Right cardiac atrium (tissue), 5 donors: ENCODE results near the gene USP11. TPM values are rescaled to one million over a fixed set of nuclear protein-coding genes. Genes with fewer than 3 reads are reported as not detected.

Experiments used
- ATAC-seq, 2 donors: fragments of 200-7000 bp; cut with Tn5 transposase; one replicate each; pipeline versions ENCODE4 v1.8.0 to v1.9.1; 2020; ENCODE audit warnings: moderate library complexity in 2 of 2, mild to moderate bottlenecking in 1 of 2
- DNase-seq, 3 donors: peaks; one replicate each; pipeline ENCODE4 v3.0.0-alpha.2; 2020
- H3K27ac ChIP-seq: one replicate; pipeline ENCODE4 v1.5.1; 2013; ENCODE audit warnings: mild to moderate bottlenecking, low read length, control low read depth, moderate library complexity
- H3K27me3 ChIP-seq: one replicate; pipeline ENCODE4 v1.6.1; 2013; ENCODE audit not compliant: control insufficient read depth, insufficient read depth
- H3K4me1 ChIP-seq: one replicate; pipeline ENCODE4 v1.6.1; 2013; ENCODE audit warnings: low read length; ENCODE audit not compliant: control insufficient read depth, insufficient read depth
- H3K4me3 ChIP-seq: one replicate; pipeline ENCODE4 v1.5.1; 2013; ENCODE audit warnings: low read length, control low read depth
- H3K9me3 ChIP-seq: one replicate; pipeline ENCODE4 v1.6.1; 2013; ENCODE audit warnings: low read length; ENCODE audit not compliant: control insufficient read depth
- WGBS: extraction: QIAGEN DNeasy Blood & Tissue Kit; methylation state at CpG from one replicate; pipeline ENCODE4 v1.1.7; 2013; 5-methylcytosine and 5-hydroxymethylcytosine counted together
- intact Hi-C, 4 donors: fragments of 100-400 bp; cut with DNase I; formaldehyde crosslinking; loops; one replicate each; pipeline versions ENCODE4 v1.11.0 to v1.14.0; 2022 to 2023
- polyA plus RNA-seq: library from polyadenylated mRNA; stranded (reverse); fragments of 200-250 nt; gene quantifications from one replicate; pipeline ENCODE4 v1.2.3, GENCODE V29; 2013
- total RNA-seq, 4 donors: library from RNA; stranded (reverse); fragmentation: NEBNext Ultra II Directional; extraction: Animal tissue kit (Norgen Biotek cat#: 25700); gene quantifications; one replicate each; pipeline ENCODE4 v1.2.1, GENCODE V29; 2021
- donor health status: healthy with polysubstance abuse.
- donor health status: DM: no; HTN: yes; CAD: no.
- donor health status: DM: no; HTN: no; CAD: no.
- donor health status: DM: no; HTN: yes; CAD: no; lungs with severe emphysema.
- donor health status: DM: yes; HTN: yes; CAD: no.

The USP11 gene
- total and polyA plus RNA-seq, 5 donors: 28.3 to 70.4 (median 59.9) TPM

DNA sequence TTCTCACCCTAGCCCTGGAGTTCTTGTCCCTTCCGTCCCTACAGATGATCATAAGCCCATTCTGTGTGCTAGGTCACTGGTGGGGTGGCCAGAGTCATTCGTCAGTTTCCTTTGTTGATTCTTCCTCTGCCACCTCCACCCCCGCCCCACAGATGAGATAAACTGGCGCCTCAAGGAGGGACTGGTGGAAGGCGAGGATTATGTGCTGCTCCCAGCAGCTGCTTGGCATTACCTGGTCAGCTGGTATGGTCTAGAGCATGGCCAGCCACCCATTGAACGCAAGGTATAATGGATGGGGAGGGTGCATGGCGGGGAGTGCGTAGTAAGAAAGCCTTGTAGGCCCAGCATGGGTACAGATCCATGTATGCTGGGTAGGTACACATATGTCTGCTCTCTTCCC lies 6.4 kb downstream of the USP11 start:
- Histone ChIP-seq H3K4me3 (no peak overlapping the region), H3K9me3 (no peaks in the 10 kb centered on the region), H3K4me1 (no peaks in the 10 kb centered on the region), H3K27me3 (no peaks in the 10 kb centered on the region), H3K27ac (no peak overlapping the region)
- WGBS: 93% methylated on average over 8 of the region's 8 CpGs
- no peak for DNase-seq
- intact Hi-C loops: no loop called here
- ATAC-seq: no peak

GRCh38 chrX:47239898-47240545 lies 7.2 kb downstream of the USP11 start:
- intact Hi-C loops: no loop called here
- ATAC-seq (no peak), DNase-seq (no peak)

DNA sequence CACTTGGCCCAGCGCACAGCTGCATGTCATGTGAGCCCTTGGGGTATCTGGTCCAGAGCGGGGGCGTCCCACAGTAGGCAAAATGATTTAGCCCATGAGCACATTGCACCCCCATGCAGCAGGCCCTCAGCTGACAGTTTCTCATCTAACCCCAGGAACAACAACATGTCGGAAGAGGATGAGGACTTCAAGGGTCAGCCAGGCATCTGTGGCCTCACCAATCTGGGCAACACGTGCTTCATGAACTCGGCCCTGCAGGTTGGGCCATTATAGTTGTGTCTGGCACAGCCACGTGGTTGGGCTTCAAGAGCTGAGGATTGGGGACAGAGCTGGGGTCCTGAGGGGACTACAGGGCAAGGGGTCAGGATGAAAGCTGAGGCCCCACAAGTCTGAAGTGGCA lies 7.8 kb downstream of the USP11 start:
- WGBS: 86% methylated on average over 7 of the region's 7 CpGs
- Histone ChIP-seq H3K4me3 (no peak overlapping the region), H3K4me1 (no peaks in the 10 kb centered on the region), H3K9me3 (no peaks in the 10 kb centered on the region), H3K27me3 (no peaks in the 10 kb centered on the region), H3K27ac (no peak overlapping the region)
- no peak for ATAC-seq
- intact Hi-C loops: no loop called here
- no peak for DNase-seq

More at GRCh38 chrX:47239898-47240545, 7.2 kb downstream of the USP11 start:
- Histone ChIP-seq H3K27ac (no peak overlapping the region), H3K27me3 (no peaks in the 10 kb centered on the region), H3K4me3 (no peak overlapping the region), H3K4me1 (no peaks in the 10 kb centered on the region), H3K9me3 (no peaks in the 10 kb centered on the region)
- 95% methylated on average over 12 of the region's 12 CpGs for WGBS

- Histone ChIP-seq H3K4me3 (no peak overlapping the region), H3K27me3 (no peaks in the 10 kb centered on the region), H3K4me1 (no peaks in the 10 kb centered on the region), H3K27ac (no peak overlapping the region), H3K9me3 (no peaks in the 10 kb centered on the region)
- DNase-seq (no peak), ATAC-seq (no peak)
- intact Hi-C loops: no loop called here
- WGBS: 97% methylated on average over 18 of the region's 18 CpGs
Measured at GRCh38 chrX:47241201-47242011, 8.6 kb downstream of the USP11 start.

DNA sequence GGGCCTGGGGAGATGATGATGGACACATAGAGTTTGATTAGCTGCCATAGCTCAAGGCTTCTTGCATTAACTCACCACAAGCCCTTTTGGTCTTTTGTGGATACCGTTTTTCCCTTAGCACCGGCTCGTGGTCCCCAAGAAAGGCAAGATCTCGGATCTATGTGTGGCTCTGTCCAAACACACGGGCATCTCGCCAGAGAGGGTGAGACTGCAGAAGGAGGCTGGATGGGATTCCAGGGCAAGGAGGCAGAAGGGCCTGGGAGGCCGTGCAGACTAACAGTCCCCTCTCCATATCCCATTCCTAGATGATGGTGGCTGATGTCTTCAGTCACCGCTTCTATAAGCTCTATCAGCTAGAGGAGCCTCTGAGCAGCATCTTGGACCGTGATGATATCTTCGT lies 9.5 kb downstream of the USP11 start:
- Histone ChIP-seq H3K27ac (no peak overlapping the region), H3K4me3 (no peak overlapping the region), H3K27me3 (no peaks in the 10 kb centered on the region), H3K9me3 (no peaks in the 10 kb centered on the region), H3K4me1 (no peaks in the 10 kb centered on the region)
- intact Hi-C loops: no loop called here
- no peak for DNase-seq
- ATAC-seq: no peak
- 84% methylated on average over 10 of the region's 10 CpGs for WGBS

DNA sequence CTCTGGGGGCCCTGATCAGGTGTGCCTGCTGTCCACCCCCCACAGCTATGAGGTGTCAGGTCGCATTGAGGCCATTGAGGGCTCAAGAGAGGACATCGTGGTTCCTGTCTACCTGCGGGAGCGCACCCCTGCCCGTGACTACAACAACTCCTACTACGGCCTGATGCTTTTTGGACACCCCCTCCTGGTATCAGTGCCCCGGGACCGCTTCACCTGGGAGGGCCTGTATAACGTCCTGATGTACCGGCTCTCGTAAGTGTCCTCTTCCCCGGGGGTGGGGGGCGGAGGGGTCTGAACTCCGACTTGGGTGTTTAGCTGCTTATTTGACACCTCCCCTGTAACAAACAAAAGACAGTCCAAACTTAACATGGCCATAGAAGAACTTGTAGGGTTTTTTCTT lies 10.5 kb downstream of the USP11 start:
- Histone ChIP-seq H3K27ac (no peak overlapping the region), H3K4me3 (no peak overlapping the region), H3K27me3 (no peaks in the 10 kb centered on the region), H3K4me1 (no peaks in the 10 kb centered on the region), H3K9me3 (no peaks in the 10 kb centered on the region)
- DNase-seq (no peak), ATAC-seq (no peak)
- WGBS: 93% methylated on average over 14 of the region's 14 CpGs
- intact Hi-C loops: no loop called here

GRCh38 chrX:47244676-47245075 lies 11.9 kb downstream of the USP11 start:
- no peaks in the 10 kb centered on the region for H3K27me3 ChIP-seq
- DNase-seq (no peak), ATAC-seq (no peak)
- 78% methylated on average over 16 of the region's 16 CpGs for WGBS
- H3K4me3 ChIP-seq: no peak overlapping the region
- no peaks in the 10 kb centered on the region for H3K9me3 ChIP-seq
- no peaks in the 10 kb centered on the region for H3K4me1 ChIP-seq
- H3K27ac ChIP-seq: no peak overlapping the region
- intact Hi-C loops: no loop called here

DNA sequence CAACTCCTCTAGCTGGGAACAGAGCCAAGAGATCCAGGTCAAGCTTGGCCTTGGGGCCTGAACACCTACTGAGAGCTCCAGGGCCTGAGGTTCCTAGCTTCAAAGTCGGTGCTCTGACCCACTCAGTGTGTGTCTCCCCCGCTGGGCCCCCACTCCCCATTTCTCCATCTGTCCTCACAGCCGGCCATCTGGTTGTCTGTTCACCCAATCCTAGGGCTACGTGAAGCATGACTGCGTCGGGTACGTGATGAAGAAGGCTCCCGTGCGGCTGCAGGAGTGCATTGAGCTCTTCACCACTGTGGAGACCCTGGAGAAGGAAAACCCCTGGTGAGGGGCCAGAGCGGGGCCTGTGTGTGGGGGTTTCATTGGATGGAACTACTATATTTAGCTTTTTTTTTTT lies 12.3 kb downstream of the USP11 start:
- Histone ChIP-seq H3K27ac (no peak overlapping the region), H3K27me3 (no peaks in the 10 kb centered on the region), H3K9me3 (no peaks in the 10 kb centered on the region), H3K4me1 (no peaks in the 10 kb centered on the region), H3K4me3 (no peak overlapping the region)
- DNase-seq (no peak), ATAC-seq (no peak)
- intact Hi-C loops: no loop called here
- WGBS: 85% methylated on average over 10 of the region's 10 CpGs

DNA sequence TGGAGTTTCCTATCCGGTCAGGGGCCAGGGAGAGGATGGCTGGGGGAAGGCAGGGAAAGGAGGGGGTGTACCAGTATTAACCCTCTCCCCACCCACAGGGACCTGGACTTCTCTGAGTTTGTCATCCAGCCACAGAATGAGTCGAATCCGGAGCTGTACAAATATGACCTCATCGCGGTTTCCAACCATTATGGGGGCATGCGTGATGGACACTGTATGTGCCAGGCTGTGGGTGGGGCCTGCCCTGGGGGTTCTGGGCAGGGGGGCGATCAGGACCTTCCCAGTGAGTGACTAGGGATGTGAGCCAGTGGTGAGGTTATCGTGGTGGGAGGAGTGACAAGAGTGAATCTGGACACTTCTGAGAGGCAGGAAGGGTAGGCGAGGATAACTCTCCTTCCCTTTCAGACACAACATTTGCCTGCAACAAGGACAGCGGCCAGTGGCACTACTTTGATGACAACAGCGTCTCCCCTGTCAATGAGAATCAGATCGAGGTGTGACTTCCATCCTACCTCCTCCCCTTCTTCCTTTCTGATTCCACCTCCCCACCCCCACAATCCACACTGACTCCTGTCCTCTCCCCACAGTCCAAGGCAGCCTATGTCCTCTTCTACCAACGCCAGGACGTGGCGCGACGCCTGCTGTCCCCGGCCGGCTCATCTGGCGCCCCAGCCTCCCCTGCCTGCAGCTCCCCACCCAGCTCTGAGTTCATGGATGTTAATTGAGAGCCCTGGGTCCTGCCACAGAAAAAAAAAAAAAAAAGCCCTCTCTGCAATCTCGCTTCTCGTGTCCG lies 14.6 kb downstream of the USP11 start:
- Histone ChIP-seq H3K4me1 (no peaks in the 10 kb centered on the region), H3K27ac (no peak overlapping the region), H3K27me3 (no peaks in the 10 kb centered on the region), H3K4me3 (no peak overlapping the region), H3K9me3 (no peaks in the 10 kb centered on the region)
- 69% methylated on average over 23 of the region's 23 CpGs for WGBS
- ATAC-seq (peak; percentile 18 to 57), DNase-seq (no peak)
- intact Hi-C loops: no loop called here

GRCh38 chrX:47247999-47248320 lies 15.2 kb downstream of the USP11 start:
- no peak overlapping the region for H3K4me3 ChIP-seq
- no peaks in the 10 kb centered on the region for H3K27me3 ChIP-seq
- ATAC-seq (peak in 1 of 2 donors; percentile 8), DNase-seq (no peak)
- intact Hi-C loops: no loop called here
- H3K9me3 ChIP-seq: no peaks in the 10 kb centered on the region
- 74% methylated on average over 13 of the region's 13 CpGs for WGBS
- H3K4me1 ChIP-seq: no peaks in the 10 kb centered on the region
- H3K27ac ChIP-seq: no peak overlapping the region

- ATAC-seq: no peak
- Histone ChIP-seq H3K4me1 (no peaks in the 10 kb centered on the region), H3K9me3 (no peaks in the 10 kb centered on the region), H3K4me3 (no peak overlapping the region), H3K27me3 (no peaks in the 10 kb centered on the region), H3K27ac (no peak overlapping the region)
- no peak for DNase-seq
- WGBS: 91% methylated on average over 6 of the region's 6 CpGs
- intact Hi-C loops: no loop called here
Measured at GRCh38 chrX:47248576-47248975, 15.8 kb downstream of the USP11 start.
